ENCODE measurements around the gene GH1. TPM values are rescaled to one million over a fixed set of nuclear protein-coding genes. Genes with fewer than 3 reads are reported as not detected.
A peak's percentile ranks its signal among the peaks of the same experiment; 100 is the strongest.
"Not testable (repeated sequence)": the region's sequence is repeated elsewhere in the genome, so short reads cannot be mapped to it uniquely, and the experiment has no call there.

Gene GH1
- total RNA-seq, 1 donor from 2014 or later: not detected

DNA sequence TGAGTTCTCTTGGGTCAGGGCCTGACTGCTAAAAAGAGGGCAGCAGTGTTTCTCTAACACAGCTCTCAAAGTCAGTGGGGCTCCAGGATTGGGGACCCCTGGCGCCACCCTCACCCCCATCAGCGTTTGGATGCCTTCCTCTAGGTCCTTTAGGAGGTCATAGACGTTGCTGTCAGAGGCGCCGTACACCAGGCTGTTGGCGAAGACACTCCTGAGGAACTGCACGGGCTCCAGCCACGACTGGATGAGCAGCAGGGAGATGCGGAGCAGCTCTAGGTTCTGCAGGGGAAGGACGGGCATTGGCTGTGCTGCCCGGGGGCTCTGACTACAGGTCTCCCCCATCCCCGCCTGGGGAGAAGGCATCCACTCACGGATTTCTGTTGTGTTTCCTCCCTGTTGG is 993 bp downstream of the GH1 start:
- Mint-ChIP-seq H3K4me1 (peaks cover 5% of the 10 kb centered on the region), H3K36me3 (no peaks in the 10 kb centered on the region), H3K27ac (no peak overlapping the region), H3K27me3 (ENCODE audit: low read depth) (peaks cover 44% of the 10 kb centered on the region), H3K9me3 (no peaks in the 10 kb centered on the region), H3K4me3 (no peak overlapping the region)
- TF ChIP-seq, protein P1, sequence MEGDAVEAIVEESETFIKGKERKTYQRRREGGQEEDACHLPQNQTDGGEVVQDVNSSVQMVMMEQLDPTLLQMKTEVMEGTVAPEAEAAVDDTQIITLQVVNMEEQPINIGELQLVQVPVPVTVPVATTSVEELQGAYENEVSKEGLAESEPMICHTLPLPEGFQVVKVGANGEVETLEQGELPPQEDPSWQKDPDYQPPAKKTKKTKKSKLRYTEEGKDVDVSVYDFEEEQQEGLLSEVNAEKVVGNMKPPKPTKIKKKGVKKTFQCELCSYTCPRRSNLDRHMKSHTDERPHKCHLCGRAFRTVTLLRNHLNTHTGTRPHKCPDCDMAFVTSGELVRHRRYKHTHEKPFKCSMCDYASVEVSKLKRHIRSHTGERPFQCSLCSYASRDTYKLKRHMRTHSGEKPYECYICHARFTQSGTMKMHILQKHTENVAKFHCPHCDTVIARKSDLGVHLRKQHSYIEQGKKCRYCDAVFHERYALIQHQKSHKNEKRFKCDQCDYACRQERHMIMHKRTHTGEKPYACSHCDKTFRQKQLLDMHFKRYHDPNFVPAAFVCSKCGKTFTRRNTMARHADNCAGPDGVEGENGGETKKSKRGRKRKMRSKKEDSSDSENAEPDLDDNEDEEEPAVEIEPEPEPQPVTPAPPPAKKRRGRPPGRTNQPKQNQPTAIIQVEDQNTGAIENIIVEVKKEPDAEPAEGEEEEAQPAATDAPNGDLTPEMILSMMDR (IDR thresholded peaks at IDR 0.05; ENCODE audit: unreplicated experiment): no peak
- DNase-seq (ENCODE audit: low spot score in 2 of 2, unreplicated experiment in 2 of 2): no peak

DNA sequence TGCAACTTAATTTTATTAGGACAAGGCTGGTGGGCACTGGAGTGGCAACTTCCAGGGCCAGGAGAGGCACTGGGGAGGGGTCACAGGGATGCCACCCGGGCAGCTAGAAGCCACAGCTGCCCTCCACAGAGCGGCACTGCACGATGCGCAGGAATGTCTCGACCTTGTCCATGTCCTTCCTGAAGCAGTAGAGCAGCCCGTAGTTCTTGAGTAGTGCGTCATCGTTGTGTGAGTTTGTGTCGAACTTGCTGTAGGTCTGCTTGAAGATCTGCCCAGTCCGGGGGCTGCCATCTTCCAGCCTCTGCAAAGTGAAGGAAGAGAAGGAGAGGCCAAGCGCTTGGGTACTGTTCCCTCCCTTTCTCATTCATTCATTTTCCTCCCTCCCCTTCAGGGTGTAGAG is 1.4 kb downstream of the GH1 start:
- H3K4me3 Mint-ChIP-seq; H3K36me3 Mint-ChIP-seq; H3K4me1 Mint-ChIP-seq; H3K27ac Mint-ChIP-seq; H3K9me3 Mint-ChIP-seq; DNase-seq (ENCODE audit: low spot score in 2 of 2, unreplicated experiment in 2 of 2): not testable (repeated sequence)
- H3K27me3 Mint-ChIP-seq (ENCODE audit: low read depth): peaks cover 44% of the 10 kb centered on the region

DNA sequence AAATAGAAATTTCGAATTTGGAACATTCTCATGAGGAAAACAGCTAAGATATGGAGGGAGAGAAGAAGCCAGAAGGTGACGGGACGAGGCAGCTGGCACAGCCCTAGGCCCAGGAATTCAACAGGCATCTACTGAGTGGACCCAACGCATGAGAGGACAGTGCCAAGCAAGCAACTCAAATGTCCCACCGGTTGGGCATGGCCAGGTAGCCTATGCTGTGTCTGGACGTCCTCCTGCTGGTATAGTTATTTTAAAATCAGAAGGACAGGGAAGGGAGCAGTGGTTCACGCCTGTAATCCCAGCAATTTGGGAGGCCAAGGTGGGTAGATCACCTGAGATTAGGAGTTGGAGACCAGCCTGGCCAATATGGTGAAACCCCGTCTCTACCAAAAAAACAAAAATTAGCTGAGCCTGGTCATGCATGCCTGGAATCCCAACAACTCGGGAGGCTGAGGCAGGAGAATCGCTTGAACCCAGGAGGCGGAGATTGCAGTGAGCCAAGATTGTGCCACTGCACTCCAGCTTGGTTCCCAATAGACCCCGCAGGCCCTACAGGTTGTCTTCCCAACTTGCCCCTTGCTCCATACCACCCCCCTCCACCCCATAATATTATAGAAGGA is 2.0 kb downstream of the GH1 start:
- Mint-ChIP-seq H3K27me3 (ENCODE audit: low read depth) (peaks cover 44% of the 10 kb centered on the region), H3K4me3 (no peak overlapping the region), H3K4me1 (peaks cover 5% of the 10 kb centered on the region), H3K9me3 (no peaks in the 10 kb centered on the region), H3K27ac (no peak overlapping the region), H3K36me3 (no peaks in the 10 kb centered on the region)
- TF ChIP-seq, protein P1 (IDR thresholded peaks at IDR 0.05; ENCODE audit: unreplicated experiment): no peak
- DNase-seq (ENCODE audit: low spot score in 2 of 2, unreplicated experiment in 2 of 2): no peak

DNA sequence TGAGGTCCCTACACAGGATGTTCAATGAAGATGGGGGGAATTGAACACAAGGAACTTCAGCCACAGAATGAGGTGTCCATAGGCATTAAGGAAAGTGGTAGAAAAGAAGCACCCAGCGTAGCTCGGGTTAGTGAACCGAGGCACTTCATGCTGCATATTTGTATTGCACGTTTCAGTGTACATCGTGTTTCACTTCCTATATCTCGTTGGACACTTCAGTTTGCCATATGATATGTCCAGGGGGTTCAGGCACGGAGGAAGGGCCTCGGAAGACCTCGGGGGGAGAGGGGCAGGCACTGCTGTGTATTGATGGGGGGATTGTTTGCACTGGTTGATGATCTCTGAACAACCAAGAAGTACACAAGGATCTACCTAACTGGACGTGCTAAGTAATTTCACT is 2.9 kb downstream of the GH1 start:
- DNase-seq (ENCODE audit: low spot score in 2 of 2, unreplicated experiment in 2 of 2); H3K4me1 Mint-ChIP-seq; H3K9me3 Mint-ChIP-seq; H3K4me3 Mint-ChIP-seq; H3K27ac Mint-ChIP-seq; H3K36me3 Mint-ChIP-seq: not testable (repeated sequence)
- peaks cover 50% of the 10 kb centered on the region for H3K27me3 Mint-ChIP-seq (ENCODE audit: low read depth)

DNA sequence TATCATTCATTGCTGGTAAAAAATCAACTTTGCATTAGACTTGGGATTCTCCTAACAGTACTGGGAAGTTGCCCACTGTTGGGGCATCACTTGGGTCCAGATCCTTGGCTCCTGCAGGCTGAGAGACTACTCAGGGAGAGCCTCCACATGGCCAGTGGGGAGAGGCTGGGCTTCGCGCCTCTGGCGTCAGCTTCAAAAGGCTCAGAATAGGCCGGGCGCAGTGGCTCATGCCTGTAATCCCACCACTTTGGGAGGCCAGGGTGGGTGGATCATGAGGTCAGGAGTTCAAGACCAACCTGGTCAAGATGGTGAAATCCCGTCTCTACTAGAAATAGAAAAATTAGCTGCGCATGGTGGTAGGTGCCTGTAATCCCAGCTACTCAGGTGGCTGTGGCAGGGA is 4.2 kb downstream of the GH1 start:
- peaks cover 60% of the 10 kb centered on the region for H3K27me3 Mint-ChIP-seq (ENCODE audit: low read depth)
- H3K4me3 Mint-ChIP-seq: no peak overlapping the region
- H3K4me1 Mint-ChIP-seq: peaks cover 2% of the 10 kb centered on the region
- no peaks in the 10 kb centered on the region for H3K9me3 Mint-ChIP-seq
- TF ChIP-seq, protein P1 (IDR thresholded peaks at IDR 0.05; ENCODE audit: unreplicated experiment): no peak
- no peaks in the 10 kb centered on the region for H3K36me3 Mint-ChIP-seq
- H3K27ac Mint-ChIP-seq: no peak overlapping the region
- DNase-seq (ENCODE audit: low spot score in 2 of 2, unreplicated experiment in 2 of 2): no peak

DNA sequence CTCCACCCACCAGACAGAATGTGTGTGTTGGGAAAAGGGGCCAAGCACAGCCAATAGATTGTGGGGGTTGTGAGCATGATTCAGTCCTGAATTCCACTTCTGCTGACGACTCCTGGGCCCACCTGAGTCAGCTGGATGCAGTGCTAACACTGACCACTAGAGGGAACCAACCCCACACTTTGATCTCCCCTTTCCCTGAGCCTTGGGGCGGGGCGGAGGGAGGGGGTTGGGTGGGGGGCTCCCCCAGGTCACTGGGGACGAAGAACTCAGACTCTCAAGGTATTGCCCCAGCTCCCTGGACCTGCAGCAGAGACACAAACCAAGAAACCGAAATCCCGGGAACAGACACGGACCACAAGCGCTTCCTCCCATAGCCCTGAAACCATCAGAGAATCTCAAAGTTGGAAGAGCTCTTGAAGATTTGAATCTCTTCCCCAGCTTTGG is 7.0 kb downstream of the GH1 start:
- peaks cover 60% of the 10 kb centered on the region for H3K27me3 Mint-ChIP-seq (ENCODE audit: low read depth)

More for the DNA sequence above, 7.0 kb downstream of the GH1 start:
- H3K4me3 Mint-ChIP-seq: no peak overlapping the region
- TF ChIP-seq, protein P1 (IDR thresholded peaks at IDR 0.05; ENCODE audit: unreplicated experiment): peak; percentile 91
- peaks cover 7% of the 10 kb centered on the region for H3K4me1 Mint-ChIP-seq
- H3K9me3 Mint-ChIP-seq: no peaks in the 10 kb centered on the region
- no peak overlapping the region for H3K27ac Mint-ChIP-seq
- no peaks in the 10 kb centered on the region for H3K36me3 Mint-ChIP-seq
- peak in 1 of 2 experiments; percentile 74 for DNase-seq (ENCODE audit: low spot score in 2 of 2, unreplicated experiment in 2 of 2)
